ENCODE measurements around the gene RPS3. TPM values are rescaled to one million over a fixed set of nuclear protein-coding genes. Genes with fewer than 3 reads are reported as not detected.

RPS3 gene
- polyA plus RNA-seq, 1 donor (not counting 4 experiments of a cell fraction or from before 2014, with no cell fraction given) = 3,843 TPM

GRCh38 chr11:75430714-75431532 lies 31.6 kb downstream of the RPS3 start:
- peaks cover 2% of the 10 kb centered on the region for H4K20me1 ChIP-seq (ENCODE audit: control insufficient read depth, extremely low read depth, insufficient read depth, low read length)
- H3K36me3 ChIP-seq (ENCODE audit: control insufficient read depth in 2 of 2, extremely low read depth in 1 of 2, insufficient read depth in 2 of 2, low read length in 2 of 2) = no peaks in the 10 kb centered on the region
- peak overlapping the region; percentile 10 for H3K9ac ChIP-seq (ENCODE audit: control insufficient read depth, extremely low read depth, insufficient read depth, low read length)
- H3K79me2 ChIP-seq (ENCODE audit: control insufficient read depth, insufficient read depth, low read length) = no peaks in the 10 kb centered on the region
- H3K4me1 ChIP-seq (ENCODE audit: control insufficient read depth, extremely low read depth, insufficient read depth, low read length) = no peaks in the 10 kb centered on the region
- H2AFZ ChIP-seq (ENCODE audit: control insufficient read depth, low read length) = peak overlapping the region; percentile 74
- H3K4me3 ChIP-seq (ENCODE audit: control insufficient read depth in 2 of 3, extremely low read depth in 1 of 3, insufficient read depth in 2 of 3, low read depth in 1 of 3, low read length in 3 of 3) = peak overlapping the region; percentile 24 to 30 (median 28)
- H3K27ac ChIP-seq (ENCODE audit: control insufficient read depth, insufficient read depth, low read length) = no peak overlapping the region
- FAIRE-seq = no peak
- H3K27me3 ChIP-seq (ENCODE audit: control insufficient read depth, extremely low read depth, insufficient read depth, low read length) = peaks cover 53% of the 10 kb centered on the region
- DNase-seq (ENCODE audit: low read depth, low spot score) = no peak
- H3K9me1 ChIP-seq (ENCODE audit: control insufficient read depth, extremely low read depth, insufficient read depth, low read length) = no peaks in the 10 kb centered on the region
- dilution Hi-C loops (cut with MboI; ENCODE audit: extremely low pct_ligation_motif_present, low sequenced_read_pairs) = no loop called here
- H3K9me3 ChIP-seq (ENCODE audit: control insufficient read depth, low read depth, low read length) = peaks cover 6% of the 10 kb centered on the region
- peak overlapping the region; percentile 59 for H3K4me2 ChIP-seq (ENCODE audit: control insufficient read depth, extremely low read depth, insufficient read depth, low read depth, low read length)
- TF ChIP-seq EZH2 (IDR thresholded peaks at IDR 0.05; ENCODE audit: low read length) (peak; percentile 89), CTCF (optimal IDR thresholded peaks at IDR 0.05 in 1 of 3, IDR thresholded peaks at IDR 0.05 in 1 of 3, conservative IDR thresholded peaks at IDR 0.05 in 1 of 3; ENCODE audit: extremely low read depth in 1 of 3, insufficient read depth in 2 of 3, low read length in 3 of 3) (no peak)

- peaks cover 2% of the 10 kb centered on the region for H4K20me1 ChIP-seq (ENCODE audit: control insufficient read depth, extremely low read depth, insufficient read depth, low read length)
- FAIRE-seq (no peak), DNase-seq (ENCODE audit: low read depth, low spot score) (no peak)
- peaks cover 6% of the 10 kb centered on the region for H3K9me3 ChIP-seq (ENCODE audit: control insufficient read depth, low read depth, low read length)
- H2AFZ ChIP-seq (ENCODE audit: control insufficient read depth, low read length) = no peak overlapping the region
- no peaks in the 10 kb centered on the region for H3K4me1 ChIP-seq (ENCODE audit: control insufficient read depth, extremely low read depth, insufficient read depth, low read length)
- H3K9me1 ChIP-seq (ENCODE audit: control insufficient read depth, extremely low read depth, insufficient read depth, low read length) = no peaks in the 10 kb centered on the region
- no peak overlapping the region for H3K9ac ChIP-seq (ENCODE audit: control insufficient read depth, extremely low read depth, insufficient read depth, low read length)
- peaks cover 53% of the 10 kb centered on the region for H3K27me3 ChIP-seq (ENCODE audit: control insufficient read depth, extremely low read depth, insufficient read depth, low read length)
- no peak overlapping the region for H3K4me3 ChIP-seq (ENCODE audit: control insufficient read depth in 2 of 3, extremely low read depth in 1 of 3, insufficient read depth in 2 of 3, low read depth in 1 of 3, low read length in 3 of 3)
- dilution Hi-C loops (cut with MboI; ENCODE audit: extremely low pct_ligation_motif_present, low sequenced_read_pairs) = no loop called here
- H3K4me2 ChIP-seq (ENCODE audit: control insufficient read depth, extremely low read depth, insufficient read depth, low read depth, low read length) = no peak overlapping the region
- no peaks in the 10 kb centered on the region for H3K36me3 ChIP-seq (ENCODE audit: control insufficient read depth in 2 of 2, extremely low read depth in 1 of 2, insufficient read depth in 2 of 2, low read length in 2 of 2)
- no peak overlapping the region for H3K27ac ChIP-seq (ENCODE audit: control insufficient read depth, insufficient read depth, low read length)
- TF ChIP-seq CTCF (optimal IDR thresholded peaks at IDR 0.05 in 1 of 3, IDR thresholded peaks at IDR 0.05 in 1 of 3, conservative IDR thresholded peaks at IDR 0.05 in 1 of 3; ENCODE audit: extremely low read depth in 1 of 3, insufficient read depth in 2 of 3, low read length in 3 of 3) (no peak), EZH2 (IDR thresholded peaks at IDR 0.05; ENCODE audit: low read length) (no peak)
- no peaks in the 10 kb centered on the region for H3K79me2 ChIP-seq (ENCODE audit: control insufficient read depth, insufficient read depth, low read length)
Measured at GRCh38 chr11:75431533-75432525, 32.5 kb downstream of the RPS3 start.
